GM12878 (cell line): ENCODE data around the gene BICRA. TPM values are rescaled to one million over a fixed set of nuclear protein-coding genes. Genes with fewer than 3 reads are reported as not detected.

Experiments used
- ATAC-seq: fragments of 200-7000 bp; cut with Tn5 transposase; 3 replicates; pipeline ENCODE4 v1.9.1; 2020; ENCODE audit warnings: mild to moderate bottlenecking, moderate library complexity
- BruUV-seq: library from RNA; stranded (reverse); fragments of 400-500 nt; replicated peaks from 2 replicates; lab custom pipeline; 2021; lab: Mats Ljungman, UMichigan
- CTCF ChIA-PET: fragments of 300-600 bp; sonication (Branson Sonifier 250); formaldehyde crosslinking; extraction: SDS; loops from one replicate; lab custom pipeline; 2021; ENCODE audit warnings: inconsistent platforms; lab: Yijun Ruan, JAX
- POLR2A ChIA-PET: fragments of 350-600 bp; formaldehyde crosslinking; extraction: SDS; loops from one replicate; lab custom pipeline; 2021; ENCODE audit warnings: inconsistent platforms; lab: Charles Lee
- RAD21 ChIA-PET: fragments of 300-600 bp; sonication (Branson Sonifier 250); formaldehyde crosslinking; loops from one replicate; lab custom pipeline; 2023; ENCODE audit warnings: antibody characterized with exemption; ENCODE audit not compliant: unreplicated experiment; lab: Charles Lee
- SMC1A ChIA-PET: fragments of 300-600 bp; sonication (Branson Sonifier 250); formaldehyde crosslinking; loops from one replicate; lab custom pipeline; 2023; ENCODE audit not compliant: unreplicated experiment, uncharacterized antibody; lab: Charles Lee
- DNase-seq: peaks from one replicate; pipeline ENCODE4 v3.0.0-alpha.2; 2011; ENCODE audit warnings: low read depth, low spot score
- FAIRE-seq: peaks from 3 replicates; lab custom pipeline; 2011; peaks lifted over from hg19 to GRCh38; lab: Jason Lieb, UNC
- H2AFZ ChIP-seq: 2 replicates; pipeline ENCODE4 v1.6.0; 2011; ENCODE audit warnings: low read depth, low read length, control low read depth; ENCODE audit not compliant: control insufficient read depth
- H3K27ac ChIP-seq: 2 replicates; pipeline ENCODE4 v1.5.1; 2011; ENCODE audit warnings: control low read depth; ENCODE audit not compliant: control insufficient read depth, insufficient read depth
- H3K27me3 ChIP-seq, 2 experiments: replicated peaks in 1 of 2; 2 replicates each; pipeline versions ENCODE4 v1.6.0 to v1.6.1; 2011; ENCODE audit warnings: low read length in 1 of 2; ENCODE audit not compliant: control insufficient read depth in 2 of 2, insufficient read depth in 2 of 2
- H3K36me3 ChIP-seq, 2 experiments: 2 replicates each; pipeline ENCODE4 v1.5.1; 2011; ENCODE audit warnings: low read length in 1 of 2; ENCODE audit not compliant: control insufficient read depth in 2 of 2, insufficient read depth in 2 of 2
- H3K4me1 ChIP-seq: 2 replicates; pipeline ENCODE4 v1.6.1; 2011; ENCODE audit warnings: mild to moderate bottlenecking, low read length, moderate library complexity, mixed read lengths; ENCODE audit not compliant: control insufficient read depth, insufficient read depth
- H3K4me2 ChIP-seq: 2 replicates; pipeline ENCODE4 v1.6.0; 2011; ENCODE audit warnings: control low read depth; ENCODE audit not compliant: control insufficient read depth, insufficient read depth
- H3K4me3 ChIP-seq: fragments of 200-600 bp; sonication (generic); 2 replicates; pipeline ENCODE4 v1.5.1; 2016
- H3K79me2 ChIP-seq: 2 replicates; pipeline ENCODE4 v1.6.0; 2011; ENCODE audit warnings: low read length; ENCODE audit not compliant: control insufficient read depth, insufficient read depth
- H3K9ac ChIP-seq: 2 replicates; pipeline ENCODE4 v1.8.0; 2011; ENCODE audit warnings: low read length, control low read depth, mixed read lengths; ENCODE audit not compliant: control insufficient read depth, insufficient read depth
- H3K9me3 ChIP-seq: replicated peaks from 3 replicates; pipeline ENCODE4 v1.5.1; 2011; ENCODE audit warnings: mild to moderate bottlenecking, low read length; ENCODE audit not compliant: control insufficient read depth, insufficient read depth
- H4K20me1 ChIP-seq: 2 replicates; pipeline ENCODE4 v1.6.0; 2011; ENCODE audit not compliant: control insufficient read depth, insufficient read depth
- BHLHE40 ChIP-seq, 2 experiments: fragments of 450-650 bp in 1 of 2; IDR thresholded peaks; 2 replicates each; pipeline ENCODE4 v1.6.1; 2011 to 2017; ENCODE audit warnings: low read depth in 2 of 2, borderline replicate concordance in 1 of 2, improper control_type of control experiment in 1 of 2, low read length in 1 of 2, mild to moderate bottlenecking in 1 of 2
- BRCA1 ChIP-seq: IDR thresholded peaks from 2 replicates; pipeline ENCODE4 v1.6.1; 2011; ENCODE audit warnings: low read depth, low read length, improper control_type of control experiment
- CHD2 ChIP-seq: IDR thresholded peaks from 2 replicates; pipeline ENCODE4 v1.6.1; 2011; ENCODE audit warnings: low read depth, low read length, improper control_type of control experiment, borderline replicate concordance
- ETV6 ChIP-seq, 2 experiments: fragments of 450-650 bp in 1 of 2; IDR thresholded peaks in 1 of 2; conservative IDR thresholded peaks in 1 of 2; 2 replicates each; pipeline ENCODE4 v1.6.1; 2014; ENCODE audit warnings: antibody characterized with exemption in 1 of 2, borderline replicate concordance in 1 of 2, low read depth in 1 of 2, mild to moderate bottlenecking in 1 of 2, moderate library complexity in 1 of 2
- HCFC1 ChIP-seq: fragments of 150-350 bp; IDR thresholded peaks from 2 replicates; pipeline ENCODE4 v1.6.1; 2014; ENCODE audit warnings: low read length
- HDGF ChIP-seq: fragments of 450-650 bp; IDR thresholded peaks from 2 replicates; pipeline ENCODE4 v1.6.1; 2016; ENCODE audit warnings: antibody characterized with exemption
- IKZF1 ChIP-seq: fragments of 450-650 bp; conservative IDR thresholded peaks from 2 replicates; pipeline ENCODE4 v1.6.1; 2017; ENCODE audit warnings: antibody characterized with exemption, mild to moderate bottlenecking
- IKZF2 ChIP-seq, 2 experiments: fragments of 450-650 bp; IDR thresholded peaks; 2 replicates each; pipeline ENCODE4 v1.6.1; 2017; ENCODE audit warnings: mild to moderate bottlenecking in 2 of 2, moderate library complexity in 2 of 2
- IRF4 ChIP-seq: IDR thresholded peaks from 2 replicates; pipeline ENCODE4 v1.6.1; 2011; ENCODE audit warnings: low read depth, low read length
- POU2F2 ChIP-seq: IDR thresholded peaks from 3 replicates; pipeline ENCODE4 v1.6.1; 2011; ENCODE audit warnings: low read depth, mild to moderate bottlenecking, low read length, borderline replicate concordance
- RAD21 ChIP-seq: IDR thresholded peaks from 2 replicates; pipeline ENCODE4 v1.6.1; 2011; ENCODE audit warnings: mild to moderate bottlenecking, low read depth, low read length, moderate library complexity; ENCODE audit not compliant: insufficient read depth
- RB1 ChIP-seq: fragments of 450-650 bp; formaldehyde crosslinking; IDR thresholded peaks from 2 replicates; pipeline ENCODE4 v1.6.1; 2017; ENCODE audit warnings: mild to moderate bottlenecking, borderline replicate concordance
- RELA ChIP-seq: fragments of 450-650 bp; IDR thresholded peaks from 2 replicates; pipeline ENCODE4 v1.8.0; 2014; ENCODE audit warnings: borderline replicate concordance; ENCODE audit not compliant: partially characterized antibody
- SPI1 ChIP-seq: IDR thresholded peaks from 2 replicates; pipeline ENCODE4 v1.6.1; 2011; ENCODE audit warnings: low read depth, mild to moderate bottlenecking, low read length, moderate library complexity, borderline replicate concordance; ENCODE audit not compliant: insufficient read depth
- STAT1 ChIP-seq: fragments of 450-650 bp; conservative IDR thresholded peaks from 2 replicates; pipeline ENCODE4 v1.6.1; 2014; ENCODE audit warnings: antibody characterized with exemption, mild to moderate bottlenecking
- TCF12 ChIP-seq: IDR thresholded peaks from 2 replicates; pipeline ENCODE4 v1.6.1; 2011; ENCODE audit warnings: low read depth, mild to moderate bottlenecking, low read length
- YBX1 ChIP-seq: fragments of 450-650 bp; IDR thresholded peaks from 2 replicates; pipeline ENCODE4 v1.6.1; 2016; ENCODE audit warnings: antibody characterized with exemption
- YY1 ChIP-seq: IDR thresholded peaks from 2 replicates; pipeline ENCODE4 v1.6.1; 2011; ENCODE audit warnings: low read depth, mild to moderate bottlenecking, low read length
- WGBS: methylation state at CpG from one replicate; pipeline ENCODE4 v1.1.6; 2016; ENCODE audit warnings: low lambda C conversion rate; ENCODE audit not compliant: insufficient replicate concordance, insufficient coverage; ENCODE audit errors: missing lambda C conversion rate; 5-methylcytosine and 5-hydroxymethylcytosine counted together
- in situ Hi-C: fragments of 300-500 bp; cut with MboI; formaldehyde crosslinking; loops from 9 replicates; pipeline ENCODE4 v1.14.3; 2018; ENCODE audit warnings: mixed read lengths
- intact Hi-C: fragments of 100-400 bp; cut with micrococcal nuclease; formaldehyde crosslinking; loops from one replicate; pipeline ENCODE4 v1.14.2; 2022; ENCODE audit not compliant: unreplicated experiment
- polyA plus RNA-seq, 11 experiments: library from polyadenylated mRNA; depleted of rRNA in 4 of 11; unstranded in 6 of 11; stranded (reverse) in 5 of 11; fragments of >200 nt; fragmentation: Nextera tagmentation in 4 of 11; fragmentation: Illumina TruSeq in 1 of 11; extraction: Ambion mirVana in 4 of 11; extraction: Trizol in 1 of 11; gene quantifications; 1 replicate in 1 of 11; 2 replicates in 10 of 11; pipeline versions ENCODE4 v1.2.1 to v1.2.3, GENCODE V29; 2011 to 2016; ENCODE audit warnings: inconsistent platforms in 2 of 11, missing spikeins in 2 of 11, low read depth in 1 of 11
- total RNA-seq, 4 experiments: library from RNA; depleted of rRNA in 3 of 4; stranded (reverse); fragments of >200 nt in 3 of 4; fragmentation: Illumina TruSeq in 1 of 4; extraction: Trizol in 1 of 4; gene quantifications; 2 replicates each; pipeline versions ENCODE4 v1.2.1 to v1.2.3, GENCODE V29; 2013 to 2021
- TF ChIP-seq, protein P1 (sequence below): IDR thresholded peaks from 2 replicates; pipeline ENCODE4 v1.6.1; 2011; ENCODE audit warnings: low read depth, mild to moderate bottlenecking, low read length, moderate library complexity, borderline replicate concordance; ENCODE audit errors: extremely low read depth
- TF ChIP-seq, protein P2 (sequence below): fragments of 150-350 bp; IDR thresholded peaks from 2 replicates; pipeline ENCODE4 v1.6.1; 2016; ENCODE audit warnings: low read depth, low read length

Gene BICRA
- total and polyA plus RNA-seq, 10 of the 15 experiments (the other 5 are each of a cell fraction or from before 2014, with no cell fraction given) = 0.11 to 15.3 (median 1.3) TPM

DNA sequence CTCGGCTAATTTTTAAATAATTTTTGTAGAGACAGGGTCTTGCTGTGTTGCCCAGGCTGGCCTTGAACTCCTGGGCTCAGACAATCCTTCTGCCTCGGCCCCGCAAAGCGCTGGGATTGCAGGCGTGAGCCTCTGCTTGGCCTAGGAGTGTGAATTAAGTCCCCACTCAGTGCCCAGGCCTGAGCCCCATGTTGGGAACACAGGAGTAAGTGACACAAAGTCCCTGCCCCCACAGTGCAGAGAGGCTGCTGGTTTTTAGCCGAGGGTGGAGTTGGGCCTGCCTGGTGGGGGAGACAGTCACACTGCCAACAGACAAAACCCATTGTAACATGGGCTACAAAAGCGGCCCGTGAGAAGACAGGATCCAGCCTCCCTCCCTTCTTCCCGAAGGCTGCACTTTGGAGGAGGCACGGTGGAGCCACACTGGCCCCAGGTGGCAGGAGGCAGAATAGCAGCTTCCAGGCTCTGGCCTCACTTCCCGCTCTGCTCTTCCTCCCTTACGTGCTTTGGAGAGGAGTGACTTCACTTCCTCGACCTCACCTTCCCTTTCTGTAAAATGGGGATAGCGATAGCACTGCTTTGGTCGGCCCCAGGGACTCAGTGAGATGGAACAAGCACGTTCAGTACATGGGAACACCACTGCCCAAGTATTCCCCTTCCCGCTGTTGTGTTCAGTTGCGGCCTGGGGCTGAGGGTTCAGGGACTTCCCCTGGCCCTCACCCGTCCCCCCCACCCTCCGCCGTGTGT lies 89.1 kb downstream of the BICRA start:
- ChIA-PET RAD21 (interaction anchor here (0.6 to 1.7 kb wide), 3 partner anchors 9 to 265 kb away, joined by 3 to 13 read pairs (median 3); no protein-coding TSS in a partner anchor), POLR2A (no interaction called here), SMC1A (interaction anchor here (0.9 to 1.7 kb wide), 3 partner anchors 259 to 269 kb away, joined by 3 to 8 read pairs (median 3); no protein-coding TSS in a partner anchor), CTCF (interaction anchor here (0.7 to 6.4 kb wide), 10 partner anchors 9 to 263 kb away, joined by 3 to 70 read pairs (median 4); partner anchors contain the start of gene KPTN)
- in situ Hi-C loops (loop anchor here (5.0 kb wide), 1 partner anchor 401 kb away; no protein-coding TSS in a partner anchor), intact Hi-C loops (loop anchor here (1.0 kb wide), 1 partner anchor 262 kb away; no protein-coding TSS in a partner anchor)
- DNase-seq (peak; percentile 20), FAIRE-seq (peak; percentile 84), ATAC-seq (peak; percentile 83)
- Histone ChIP-seq H3K27ac (no peak overlapping the region), H3K9ac (no peak overlapping the region), H3K4me2 (no peak overlapping the region), H3K27me3 (no peaks in the 10 kb centered on the region), H4K20me1 (no peaks in the 10 kb centered on the region), H3K4me1 (no peaks in the 10 kb centered on the region), H3K4me3 (no peak overlapping the region), H2AFZ (no peak overlapping the region), H3K79me2 (no peaks in the 10 kb centered on the region), H3K9me3 (no peaks in the 10 kb centered on the region), H3K36me3 (peaks cover 0 to 2% of the 10 kb centered on the region in 2 experiments; a peak in 3 of 4 replicates)
- no TSS peak for BruUV-seq
- 39% methylated on average over 16 of the region's 21 CpGs for WGBS
- no peak for TF ChIP-seq HCFC1
- peak; percentile 98 for TF ChIP-seq RAD21
- TF ChIP-seq STAT1 = no peak
- TF ChIP-seq, protein P1, sequence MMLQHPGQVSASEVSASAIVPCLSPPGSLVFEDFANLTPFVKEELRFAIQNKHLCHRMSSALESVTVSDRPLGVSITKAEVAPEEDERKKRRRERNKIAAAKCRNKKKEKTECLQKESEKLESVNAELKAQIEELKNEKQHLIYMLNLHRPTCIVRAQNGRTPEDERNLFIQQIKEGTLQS = peak; percentile 24; the same call in 1 of the 2 replicates
- TF ChIP-seq RB1 = 0 out of 2 replicates have a peak, but pooled peaks have one; percentile 32
- peak; percentile 66; the same call in 1 of the 2 replicates for TF ChIP-seq IRF4
- TF ChIP-seq, protein P2, sequence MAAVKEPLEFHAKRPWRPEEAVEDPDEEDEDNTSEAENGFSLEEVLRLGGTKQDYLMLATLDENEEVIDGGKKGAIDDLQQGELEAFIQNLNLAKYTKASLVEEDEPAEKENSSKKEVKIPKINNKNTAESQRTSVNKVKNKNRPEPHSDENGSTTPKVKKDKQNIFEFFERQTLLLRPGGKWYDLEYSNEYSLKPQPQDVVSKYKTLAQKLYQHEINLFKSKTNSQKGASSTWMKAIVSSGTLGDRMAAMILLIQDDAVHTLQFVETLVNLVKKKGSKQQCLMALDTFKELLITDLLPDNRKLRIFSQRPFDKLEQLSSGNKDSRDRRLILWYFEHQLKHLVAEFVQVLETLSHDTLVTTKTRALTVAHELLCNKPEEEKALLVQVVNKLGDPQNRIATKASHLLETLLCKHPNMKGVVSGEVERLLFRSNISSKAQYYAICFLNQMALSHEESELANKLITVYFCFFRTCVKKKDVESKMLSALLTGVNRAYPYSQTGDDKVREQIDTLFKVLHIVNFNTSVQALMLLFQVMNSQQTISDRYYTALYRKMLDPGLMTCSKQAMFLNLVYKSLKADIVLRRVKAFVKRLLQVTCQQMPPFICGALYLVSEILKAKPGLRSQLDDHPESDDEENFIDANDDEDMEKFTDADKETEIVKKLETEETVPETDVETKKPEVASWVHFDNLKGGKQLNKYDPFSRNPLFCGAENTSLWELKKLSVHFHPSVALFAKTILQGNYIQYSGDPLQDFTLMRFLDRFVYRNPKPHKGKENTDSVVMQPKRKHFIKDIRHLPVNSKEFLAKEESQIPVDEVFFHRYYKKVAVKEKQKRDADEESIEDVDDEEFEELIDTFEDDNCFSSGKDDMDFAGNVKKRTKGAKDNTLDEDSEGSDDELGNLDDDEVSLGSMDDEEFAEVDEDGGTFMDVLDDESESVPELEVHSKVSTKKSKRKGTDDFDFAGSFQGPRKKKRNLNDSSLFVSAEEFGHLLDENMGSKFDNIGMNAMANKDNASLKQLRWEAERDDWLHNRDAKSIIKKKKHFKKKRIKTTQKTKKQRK = no peak
- TF ChIP-seq RELA = peak; percentile 36
- peak; percentile 10 to 19; a peak in 1 of 4 replicates for TF ChIP-seq IKZF2 (IDR thresholded peaks at IDR 0.05)
- TF ChIP-seq YY1 = 0 out of 2 replicates have a peak, but pooled peaks have one; percentile 29
- TF ChIP-seq TCF12 = no peak
- no peak for TF ChIP-seq YBX1
- TF ChIP-seq ETV6 (conservative IDR thresholded peaks at IDR 0.05 in 1 of 2, IDR thresholded peaks at IDR 0.05 in 1 of 2; ENCODE audit: borderline replicate concordance in 1 of 2, low read depth in 1 of 2) = peak in 1 of 2 experiments; percentile 36; a peak in 1 of 4 replicates
- 0 out of 3 replicates have a peak, but pooled peaks have one; percentile 40 for TF ChIP-seq POU2F2
- TF ChIP-seq BHLHE40 (IDR thresholded peaks at IDR 0.05; ENCODE audit: borderline replicate concordance in 1 of 2, low read depth in 2 of 2, low read length in 1 of 2) = peak; percentile 22 to 34; a peak in 1 of 4 replicates
- TF ChIP-seq CHD2 = no peak
- TF ChIP-seq HDGF = no peak
- 0 out of 2 replicates have a peak, but pooled peaks have one; percentile 24 for TF ChIP-seq BRCA1
- peak; percentile 49; the same call in 1 of the 2 replicates for TF ChIP-seq SPI1
- peak; percentile 61 for TF ChIP-seq IKZF1
